SU-DHL-6 (cell line): ENCODE measurements around the gene PTPN12.

Experiments used
- EZH2phosphoT487 ChIP-seq: fragments of 200-600 bp; sonication (generic), shearing (Covaris generic); conservative IDR thresholded peaks from 2 replicates; pipeline ENCODE4 v1.6.1; 2018; ENCODE audit warnings: mild to moderate bottlenecking, antibody characterized with exemption, low read length, moderate library complexity, mixed read lengths
- TF ChIP-seq, protein P1 (sequence below): fragments of 200-600 bp; sonication (generic); IDR thresholded peaks from one replicate; pipeline ENCODE4 v1.5.1; 2017; ENCODE audit warnings: antibody characterized with exemption, mild to moderate bottlenecking, low read length, moderate library complexity; ENCODE audit not compliant: insufficient read depth, poor library complexity, severe bottlenecking

DNA sequence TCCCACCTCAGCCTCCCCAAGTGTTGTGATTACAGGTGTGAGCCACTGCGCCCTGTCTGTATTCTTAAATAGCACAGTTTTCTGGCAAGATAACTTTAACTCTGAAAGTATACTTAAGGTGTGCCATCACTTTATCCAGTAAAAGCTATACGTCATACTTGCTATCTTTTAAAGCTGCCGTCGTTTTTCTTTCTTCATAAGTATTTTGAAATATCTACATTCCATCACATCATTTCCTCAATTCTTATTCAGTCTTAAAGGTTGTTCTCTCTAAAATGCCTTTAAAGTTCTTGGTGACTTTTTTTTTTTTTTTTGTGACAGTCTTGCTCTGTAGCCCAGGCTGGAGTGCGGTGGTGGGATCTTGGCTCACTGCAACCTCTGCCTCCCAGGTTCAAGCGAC is 34.7 kb downstream of the PTPN12 start:
- TF ChIP-seq, protein P1, sequence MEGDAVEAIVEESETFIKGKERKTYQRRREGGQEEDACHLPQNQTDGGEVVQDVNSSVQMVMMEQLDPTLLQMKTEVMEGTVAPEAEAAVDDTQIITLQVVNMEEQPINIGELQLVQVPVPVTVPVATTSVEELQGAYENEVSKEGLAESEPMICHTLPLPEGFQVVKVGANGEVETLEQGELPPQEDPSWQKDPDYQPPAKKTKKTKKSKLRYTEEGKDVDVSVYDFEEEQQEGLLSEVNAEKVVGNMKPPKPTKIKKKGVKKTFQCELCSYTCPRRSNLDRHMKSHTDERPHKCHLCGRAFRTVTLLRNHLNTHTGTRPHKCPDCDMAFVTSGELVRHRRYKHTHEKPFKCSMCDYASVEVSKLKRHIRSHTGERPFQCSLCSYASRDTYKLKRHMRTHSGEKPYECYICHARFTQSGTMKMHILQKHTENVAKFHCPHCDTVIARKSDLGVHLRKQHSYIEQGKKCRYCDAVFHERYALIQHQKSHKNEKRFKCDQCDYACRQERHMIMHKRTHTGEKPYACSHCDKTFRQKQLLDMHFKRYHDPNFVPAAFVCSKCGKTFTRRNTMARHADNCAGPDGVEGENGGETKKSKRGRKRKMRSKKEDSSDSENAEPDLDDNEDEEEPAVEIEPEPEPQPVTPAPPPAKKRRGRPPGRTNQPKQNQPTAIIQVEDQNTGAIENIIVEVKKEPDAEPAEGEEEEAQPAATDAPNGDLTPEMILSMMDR = no peak
- TF ChIP-seq EZH2phosphoT487 = no peak
